Neuronal stem cell (in vitro differentiated cells): ENCODE results near the gene MXD4. TPM values are rescaled to one million over a fixed set of nuclear protein-coding genes. Genes with fewer than 3 reads are reported as not detected.

Experiments used
- DNase-seq: peaks from one replicate; pipeline ENCODE4 v3.0.0-alpha.2; 2013; ENCODE audit warnings: low spot score
- H2AFZ ChIP-seq: one replicate; pipeline ENCODE4 v1.6.1; 2013; ENCODE audit warnings: mild to moderate bottlenecking, low read length, inconsistent platforms
- H2AK5ac ChIP-seq: 2 replicates; pipeline ENCODE4 v1.6.1; 2013; ENCODE audit warnings: low read depth, mild to moderate bottlenecking, inconsistent platforms, low read length, moderate library complexity, mixed read lengths
- H2BK120ac ChIP-seq: 2 replicates; pipeline ENCODE4 v1.6.1; 2013; ENCODE audit warnings: low read depth, mild to moderate bottlenecking, inconsistent platforms, low read length, moderate library complexity, mixed read lengths
- H2BK12ac ChIP-seq: one replicate; pipeline ENCODE4 v1.6.1; 2013; ENCODE audit warnings: low read length, inconsistent platforms
- H2BK15ac ChIP-seq: 2 replicates; pipeline ENCODE4 v1.6.1; 2013; ENCODE audit warnings: mild to moderate bottlenecking, low read length, inconsistent platforms, mixed read lengths
- H2BK5ac ChIP-seq: one replicate; pipeline ENCODE4 v1.6.1; 2013; ENCODE audit warnings: inconsistent platforms, mild to moderate bottlenecking, low read length, moderate library complexity
- H3K14ac ChIP-seq: one replicate; pipeline ENCODE4 v1.6.1; 2013; ENCODE audit warnings: low read length, inconsistent platforms
- H3K18ac ChIP-seq: 2 replicates; pipeline ENCODE4 v1.6.1; 2013; ENCODE audit warnings: low read length, inconsistent platforms
- H3K23ac ChIP-seq: 2 replicates; pipeline ENCODE4 v1.6.1; 2013; ENCODE audit warnings: low read depth, mild to moderate bottlenecking, mixed read lengths, low read length, inconsistent platforms; ENCODE audit not compliant: poor library complexity
- H3K27ac ChIP-seq: replicated peaks from 3 replicates; pipeline ENCODE4 v1.5.1; 2013; ENCODE audit warnings: low read length, inconsistent platforms
- H3K27me3 ChIP-seq, 3 experiments: 2 replicates each; pipeline ENCODE4 v1.6.1; 2013; ENCODE audit warnings: low read length in 3 of 3, mild to moderate bottlenecking in 2 of 3, inconsistent platforms in 1 of 3, low read depth in 1 of 3, mixed read lengths in 1 of 3, moderate library complexity in 1 of 3; ENCODE audit not compliant: control insufficient read depth in 3 of 3, insufficient read depth in 3 of 3
- H3K36me3 ChIP-seq, 2 donors: replicated peaks in 1 of 2; 2 replicates each; pipeline ENCODE4 v1.6.1; 2013; ENCODE audit warnings: low read length in 2 of 2; ENCODE audit not compliant: control insufficient read depth in 2 of 2, insufficient read depth in 2 of 2
- H3K4ac ChIP-seq: 2 replicates; pipeline ENCODE4 v1.6.1; 2013; ENCODE audit warnings: inconsistent platforms, mild to moderate bottlenecking, low read length, moderate library complexity
- H3K4me1 ChIP-seq, 2 donors: 1 replicate in 1 of 2; 2 replicates in 1 of 2; pipeline ENCODE4 v1.6.1; 2013; ENCODE audit warnings: low read length in 2 of 2, low read depth in 1 of 2; ENCODE audit not compliant: control insufficient read depth in 2 of 2, insufficient read depth in 1 of 2
- H3K4me2 ChIP-seq: one replicate; pipeline ENCODE4 v1.6.1; 2013; ENCODE audit warnings: mild to moderate bottlenecking, low read length, inconsistent platforms; ENCODE audit not compliant: insufficient read depth, poor library complexity, severe bottlenecking
- H3K4me3 ChIP-seq, 2 donors: 2 replicates each; pipeline ENCODE4 v1.5.1; 2013; ENCODE audit warnings: low read length in 2 of 2, mild to moderate bottlenecking in 2 of 2, inconsistent platforms in 1 of 2, moderate library complexity in 1 of 2
- H3K79me1 ChIP-seq: one replicate; pipeline ENCODE4 v1.6.1; 2013; ENCODE audit warnings: low read depth, mild to moderate bottlenecking, inconsistent platforms, low read length, moderate library complexity
- H3K9ac ChIP-seq: one replicate; pipeline ENCODE4 v1.6.1; 2013; ENCODE audit warnings: mild to moderate bottlenecking, low read depth, low read length, inconsistent platforms; ENCODE audit not compliant: poor library complexity
- H3K9me3 ChIP-seq, 2 donors: replicated peaks in 1 of 2; 2 replicates each; pipeline versions ENCODE3 to v1.6.1; 2013; ENCODE audit warnings: low read length in 2 of 2, mild to moderate bottlenecking in 2 of 2, inconsistent platforms in 1 of 2, low read depth in 1 of 2, mixed read lengths in 1 of 2, moderate library complexity in 1 of 2; ENCODE audit not compliant: control insufficient read depth in 2 of 2, insufficient read depth in 1 of 2
- H4K8ac ChIP-seq: one replicate; pipeline ENCODE4 v1.6.1; 2013; ENCODE audit warnings: low read depth, mild to moderate bottlenecking, inconsistent platforms, low read length, moderate library complexity
- H4K91ac ChIP-seq: one replicate; pipeline ENCODE4 v1.6.1; 2013; ENCODE audit warnings: low read length, low read depth, mild to moderate bottlenecking, inconsistent platforms; ENCODE audit not compliant: poor library complexity
- WGBS, 2 donors: extraction: QIAGEN DNeasy Blood & Tissue Kit; methylation state at CpG; one replicate each; pipeline ENCODE4 v1.1.7; 2013; ENCODE audit warnings: missing lambda C conversion rate in 2 of 2, mixed read lengths in 1 of 2; ENCODE audit not compliant: insufficient read length in 2 of 2, insufficient replicate concordance in 1 of 2; ENCODE audit errors: extremely low coverage in 2 of 2; 5-methylcytosine and 5-hydroxymethylcytosine counted together
- polyA plus RNA-seq, 2 experiments: library from polyadenylated mRNA; stranded (reverse); fragments of 200-250 nt; gene quantifications; one replicate each; pipeline ENCODE4 v1.2.3, GENCODE V29; 2013

MXD4 gene, protein sequence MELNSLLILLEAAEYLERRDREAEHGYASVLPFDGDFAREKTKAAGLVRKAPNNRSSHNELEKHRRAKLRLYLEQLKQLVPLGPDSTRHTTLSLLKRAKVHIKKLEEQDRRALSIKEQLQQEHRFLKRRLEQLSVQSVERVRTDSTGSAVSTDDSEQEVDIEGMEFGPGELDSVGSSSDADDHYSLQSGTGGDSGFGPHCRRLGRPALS
- polyA plus RNA-seq (2013, experiment 1 of 2) = 45.6 TPM
- 47.1 TPM for polyA plus RNA-seq (2013, experiment 2 of 2)

DNA sequence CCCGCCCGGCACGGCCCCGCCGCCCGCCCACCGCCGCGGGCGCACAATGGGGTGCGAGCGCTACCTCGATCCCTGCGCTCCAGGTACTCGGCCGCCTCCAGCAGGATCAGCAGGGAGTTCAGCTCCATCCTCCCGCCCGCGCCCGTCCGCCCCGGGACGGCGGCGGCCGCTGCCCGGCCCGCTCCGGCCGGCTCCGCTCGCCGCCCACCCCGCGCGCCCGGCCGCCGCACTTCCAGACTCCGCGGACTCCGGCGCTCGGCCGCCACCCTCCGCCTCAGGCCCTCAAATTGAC, at the start of gene MXD4:
Gene MXD4 (minus strand): TSS at position 257 of the 292 bp plus-strand sequence. CDS start 129 bp downstream, at position 128.
- H3K79me1 ChIP-seq = peaks cover 41% of the 10 kb centered on the region

DNA sequence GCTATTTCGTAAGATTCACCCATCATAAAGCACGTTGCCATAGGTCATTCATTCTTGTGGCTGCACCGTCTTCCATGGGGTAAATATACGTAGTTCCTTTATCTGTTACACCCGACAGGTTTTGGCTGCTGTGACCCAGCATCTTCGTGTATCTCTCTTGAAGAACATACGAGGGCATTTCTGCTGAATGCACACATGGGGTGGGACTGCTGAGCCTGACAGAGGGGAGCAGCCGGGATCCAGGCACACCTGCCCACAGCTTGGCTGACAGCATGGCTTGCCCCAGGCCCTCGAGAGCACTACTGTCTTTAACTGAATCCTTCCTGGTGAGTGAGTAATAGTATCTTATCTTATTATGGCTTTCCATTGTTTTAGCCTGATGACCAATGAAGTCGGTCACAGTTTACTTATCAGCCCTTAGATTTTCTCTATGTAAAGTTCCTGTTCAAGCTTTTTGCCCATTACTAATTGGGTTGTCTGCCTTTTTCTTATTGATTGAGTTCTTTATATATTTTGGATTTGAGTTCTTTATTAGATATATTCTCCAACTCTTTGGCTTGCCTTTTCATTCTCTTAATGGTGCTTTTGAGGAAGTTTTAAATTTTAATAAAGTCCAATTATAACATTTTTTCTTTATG, 45.0 kb upstream of the MXD4 start:
- no CpG with 5 or more reads among the region's 10 CpGs for WGBS, 2 donors
- Histone ChIP-seq H3K9ac (no peak overlapping the region), H3K14ac (no peak overlapping the region), H3K36me3 (no peaks in the 10 kb centered on the region), H2BK12ac (no peak overlapping the region), H3K9me3 (peaks cover 6 to 14% of the 10 kb centered on the region in 2 donors), H4K8ac (no peak overlapping the region), H2BK5ac (no peak overlapping the region), H4K91ac (no peak overlapping the region), H3K4ac (no peak overlapping the region), H3K27me3 (no peaks in the 10 kb centered on the region), H2BK15ac (no peak overlapping the region), H2AFZ (no peak overlapping the region), H2AK5ac (no peak overlapping the region), H3K4me1 (peaks cover 0 to 2% of the 10 kb centered on the region in 2 donors), H3K27ac (no peak overlapping the region), H3K4me3 (no peak overlapping the region), H3K18ac (no peak overlapping the region), H3K4me2 (no peak overlapping the region), H2BK120ac (no peak overlapping the region), H3K79me1 (no peaks in the 10 kb centered on the region), H3K23ac (no peak overlapping the region)
- DNase-seq = no peak

More for the DNA sequence above, at the start of gene MXD4:
- peaks cover 0 to 22% (median 0%) of the 10 kb centered on the region in 3 experiments for H3K27me3 ChIP-seq
- H2AFZ ChIP-seq = peak within 1 kb of the TSS; percentile 100
- H2BK5ac ChIP-seq = peak within 1 kb of the TSS; percentile 93
- peak within 1 kb of the TSS; percentile 97 for H3K9ac ChIP-seq
- H3K4ac ChIP-seq = peak within 1 kb of the TSS; percentile 93
- no peak for DNase-seq
- H2BK15ac ChIP-seq = peak within 1 kb of the TSS; percentile 85
- H4K91ac ChIP-seq = peak within 1 kb of the TSS; percentile 92
- peak within 1 kb of the TSS; percentile 84 for H2BK12ac ChIP-seq
- peak within 1 kb of the TSS; percentile 89 for H3K4me2 ChIP-seq
- H3K36me3 ChIP-seq = peaks cover 18 to 28% of the 10 kb centered on the region in 2 donors
- peak within 1 kb of the TSS; percentile 90 for H3K27ac ChIP-seq
- H3K14ac ChIP-seq = peak within 1 kb of the TSS; percentile 82
- peak within 1 kb of the TSS; percentile 65 for H4K8ac ChIP-seq
- no CpG with 5 or more reads among the region's 46 CpGs for WGBS, 2 donors
- H3K9me3 ChIP-seq = no peaks in the 10 kb centered on the region
- peak within 1 kb of the TSS; percentile 97 for H2AK5ac ChIP-seq
- H3K4me3 ChIP-seq = peak within 1 kb of the TSS; percentile 79 to 97
- peak within 1 kb of the TSS; percentile 99 for H3K18ac ChIP-seq
- H2BK120ac ChIP-seq = peak within 1 kb of the TSS; percentile 97
- H3K4me1 ChIP-seq = peaks cover 16 to 21% of the 10 kb centered on the region in 2 donors
- peak within 1 kb of the TSS; percentile 98 for H3K23ac ChIP-seq

DNA sequence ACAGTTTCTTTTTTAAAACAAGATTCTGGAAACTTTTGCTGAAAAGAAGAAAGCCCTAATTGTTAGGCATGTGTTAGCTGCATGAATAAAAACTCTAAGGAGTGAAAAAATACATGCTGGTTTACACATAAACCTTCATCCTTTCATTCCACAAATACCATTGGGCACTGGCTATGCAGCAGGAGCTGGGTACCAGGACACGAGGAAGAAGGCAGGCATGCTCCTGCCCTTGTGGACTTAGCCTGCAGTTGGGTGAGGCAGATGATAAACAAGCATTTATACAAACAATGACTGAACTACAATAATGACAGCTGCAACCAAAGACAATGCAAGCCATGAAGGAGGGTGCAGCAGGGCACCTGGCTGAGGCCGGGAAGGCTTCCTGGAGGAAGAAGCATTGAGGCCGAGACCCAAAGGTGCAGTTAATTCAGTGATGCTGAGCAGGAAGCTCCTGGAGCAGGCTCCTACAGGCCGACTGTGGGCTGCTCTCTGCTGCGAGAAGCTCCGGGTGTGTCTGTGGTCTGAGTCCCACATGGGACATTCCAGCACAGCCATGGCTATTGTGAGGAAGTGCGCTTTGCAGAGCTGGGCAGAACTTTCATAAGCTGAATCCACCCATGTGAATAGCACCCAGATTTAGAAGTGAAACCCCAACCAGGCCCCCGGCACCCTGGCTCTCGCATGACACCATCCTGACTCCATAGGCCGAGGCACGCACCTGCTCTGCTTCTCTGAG, 44.0 kb upstream of the MXD4 start:
- no CpG with 5 or more reads among the region's 11 CpGs for WGBS, 2 donors
- Histone ChIP-seq H3K9ac (no peak overlapping the region), H2BK5ac (no peak overlapping the region), H3K4ac (no peak overlapping the region), H2BK15ac (no peak overlapping the region), H3K4me1 (peaks cover 0 to 2% of the 10 kb centered on the region in 2 donors), H3K27ac (no peak overlapping the region), H3K9me3 (peaks cover 6 to 13% of the 10 kb centered on the region in 2 donors), H2AK5ac (no peak overlapping the region), H4K91ac (no peak overlapping the region), H3K14ac (no peak overlapping the region), H3K4me2 (no peak overlapping the region), H3K79me1 (no peaks in the 10 kb centered on the region), H2AFZ (no peak overlapping the region), H3K27me3 (peaks cover 0 to 4% (median 0%) of the 10 kb centered on the region in 3 experiments), H4K8ac (no peak overlapping the region), H3K23ac (no peak overlapping the region), H3K36me3 (no peaks in the 10 kb centered on the region), H3K4me3 (no peak overlapping the region), H2BK120ac (no peak overlapping the region), H2BK12ac (no peak overlapping the region), H3K18ac (no peak overlapping the region)
- no peak for DNase-seq
